Measurements from ENCODE around the gene OTOP1.
"Not testable (repeated sequence)": the region's sequence is repeated elsewhere in the genome, so short reads cannot be mapped to it uniquely, and the experiment has no call there.

The OTOP1 gene

DNA sequence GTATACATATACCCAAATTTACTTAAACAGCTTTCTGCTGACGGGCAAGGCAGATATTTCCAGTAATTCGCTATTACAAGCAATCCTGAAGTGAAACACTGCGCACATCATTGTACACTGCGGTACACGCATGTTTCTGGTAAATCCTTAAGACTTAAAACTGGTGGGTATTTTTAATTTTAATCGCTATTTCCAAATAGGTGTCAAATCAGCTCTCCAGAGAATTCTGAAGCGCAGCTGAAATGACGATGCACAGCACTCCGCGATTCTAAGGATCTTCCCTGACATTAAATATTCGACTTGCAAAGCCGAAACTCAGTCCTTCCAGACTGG, 20.9 kb upstream of the OTOP1 start:
- peak; percentile 25 for DNase-seq (ENCODE audit: low read depth, low spot score)
- H3K4me3 ChIP-seq (ENCODE audit: low read length), result peak overlapping the region; percentile 97

DNA sequence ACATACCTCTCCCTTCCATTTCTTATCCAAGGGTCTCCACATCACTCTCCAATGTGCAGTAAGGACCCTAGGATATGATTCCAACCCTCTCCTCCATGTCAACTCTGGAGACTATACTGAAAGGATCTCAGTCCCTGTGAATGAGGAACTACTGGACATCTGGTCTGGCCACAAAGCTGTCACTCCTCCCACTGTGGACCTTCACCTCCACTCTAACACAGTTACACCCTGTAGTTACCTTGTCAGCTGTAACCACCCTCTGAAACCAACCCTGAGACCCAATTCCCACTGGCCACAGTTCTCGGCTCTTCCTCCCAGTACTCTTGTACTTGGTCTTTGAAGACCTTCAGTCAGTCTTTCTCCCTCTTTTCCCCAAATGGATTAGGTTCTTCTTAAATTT, 18.4 kb upstream of the OTOP1 start:
- H3K4me3 ChIP-seq (ENCODE audit: low read length), result no peak overlapping the region
- DNase-seq (ENCODE audit: low read depth, low spot score), result no peak

DNA sequence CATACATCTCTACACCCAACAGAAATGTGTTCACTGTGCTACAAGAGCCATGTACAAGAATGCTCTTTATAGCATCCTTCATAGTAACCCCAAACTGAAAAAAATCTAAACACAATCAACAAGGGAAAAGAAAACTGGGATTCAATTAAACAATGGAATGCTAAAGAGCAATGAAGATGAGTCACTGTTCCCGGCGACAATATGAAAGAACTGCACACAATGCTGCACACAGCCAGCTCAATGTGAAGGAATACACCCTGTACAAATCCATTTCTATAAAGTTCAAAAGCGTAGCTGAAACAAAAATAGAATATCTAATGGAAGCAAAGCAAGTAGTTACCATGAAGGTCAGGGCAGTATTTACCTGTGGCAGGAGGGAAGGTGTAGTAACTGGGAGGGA, 12.8 kb upstream of the OTOP1 start:
- H3K4me3 ChIP-seq (ENCODE audit: low read length); DNase-seq (ENCODE audit: low read depth, low spot score): not testable (repeated sequence)

DNA sequence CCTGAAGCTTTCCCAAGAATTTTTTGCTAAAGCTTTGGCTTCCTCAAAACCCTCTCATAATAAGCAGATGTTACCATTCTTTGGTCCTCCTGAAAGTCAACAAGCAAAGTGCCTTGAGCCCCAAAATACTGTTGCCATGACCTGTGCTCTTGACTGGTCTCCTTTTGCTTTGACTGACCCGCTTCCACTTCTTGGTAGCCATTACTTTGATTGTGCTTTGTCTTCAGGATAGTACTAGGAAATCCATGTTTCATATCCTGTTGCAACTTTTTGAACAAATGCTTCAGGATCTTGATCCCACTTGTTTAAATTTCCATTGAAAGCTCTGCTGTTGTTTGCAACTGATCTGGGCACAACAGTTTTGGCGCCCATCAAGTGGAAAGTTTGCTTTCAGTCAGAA, 6.9 kb upstream of the OTOP1 start:
- no peak for DNase-seq (ENCODE audit: low read depth, low spot score)
- H3K4me3 ChIP-seq (ENCODE audit: low read length), result no peak overlapping the region

DNA sequence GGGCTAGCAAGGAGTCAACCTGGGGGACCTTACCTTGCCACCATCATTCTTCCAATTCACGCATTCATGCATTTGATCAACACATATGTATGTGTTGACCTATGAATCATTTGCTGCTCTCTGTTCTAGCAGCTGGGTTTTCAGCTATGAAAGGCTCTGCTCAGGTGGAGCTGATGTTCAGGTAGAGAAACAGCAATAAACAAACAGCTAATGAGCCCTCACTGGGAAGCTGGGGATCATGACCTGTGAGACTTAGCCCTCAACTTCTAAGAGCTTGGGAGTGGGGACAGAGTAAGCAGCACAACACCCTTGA, 1.6 kb upstream of the OTOP1 start:
- H3K4me3 ChIP-seq (ENCODE audit: low read length), result no peak overlapping the region
- DNase-seq (ENCODE audit: low read depth, low spot score), result no peak

- no peak overlapping the region for H3K4me3 ChIP-seq (ENCODE audit: low read length)
These were observed 1.0 kb upstream of the OTOP1 start for GRCh38 chr4:4227510-4228355.

DNA sequence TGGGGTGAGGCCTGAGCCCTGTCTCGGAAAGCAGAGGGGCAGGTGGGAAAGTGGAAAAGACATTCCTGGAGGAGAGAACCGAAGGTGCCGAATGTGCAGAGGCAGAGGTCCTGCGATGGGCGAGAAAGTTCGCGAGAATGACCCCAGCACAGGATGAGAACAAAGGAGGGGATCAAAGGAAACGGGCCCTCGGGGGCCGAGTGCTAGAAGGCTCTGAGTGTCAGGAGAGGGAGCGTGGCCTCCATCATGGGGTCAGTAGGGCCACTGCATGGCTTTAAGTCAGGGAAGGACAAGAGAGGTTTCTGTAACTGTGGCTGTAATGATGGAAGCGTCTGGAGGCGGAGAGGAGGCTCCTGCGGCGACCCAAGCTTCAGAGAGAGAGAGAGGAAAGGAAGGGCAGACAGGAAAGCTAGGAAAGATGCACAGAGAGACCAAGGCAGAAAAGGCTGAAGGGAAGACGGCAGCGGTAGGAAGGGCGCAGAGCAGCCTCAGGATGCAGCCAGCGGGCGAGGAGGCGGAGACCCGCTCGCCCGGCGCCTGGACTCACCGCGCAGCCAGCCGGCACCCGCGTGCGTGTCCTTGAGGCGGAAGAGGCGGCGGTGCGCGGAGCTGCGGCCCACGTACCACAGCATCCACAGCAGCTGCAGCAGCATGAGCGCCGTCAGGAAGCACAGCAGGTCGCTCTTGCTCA, 669 bp downstream of the OTOP1 start:
- DNase-seq (ENCODE audit: low read depth, low spot score), result no peak
- H3K4me3 ChIP-seq (ENCODE audit: low read length), result no peak overlapping the region

More at GRCh38 chr4:4227510-4228355, 1.0 kb upstream of the OTOP1 start:
- no peak for DNase-seq (ENCODE audit: low read depth, low spot score)

- no peak for DNase-seq (ENCODE audit: low read depth, low spot score)
- H3K4me3 ChIP-seq (ENCODE audit: low read length), result no peak overlapping the region
These were observed 9.6 kb downstream of the OTOP1 start for GRCh38 chr4:4217113-4217512.

- no peak overlapping the region for H3K4me3 ChIP-seq (ENCODE audit: low read length)
- no peak for DNase-seq (ENCODE audit: low read depth, low spot score)
These were observed 10.1 kb downstream of the OTOP1 start for GRCh38 chr4:4216648-4217047.

- DNase-seq (ENCODE audit: low read depth, low spot score); H3K4me3 ChIP-seq (ENCODE audit: low read length): not testable (repeated sequence)
These were observed 13.1 kb downstream of the OTOP1 start for GRCh38 chr4:4213674-4214073.

DNA sequence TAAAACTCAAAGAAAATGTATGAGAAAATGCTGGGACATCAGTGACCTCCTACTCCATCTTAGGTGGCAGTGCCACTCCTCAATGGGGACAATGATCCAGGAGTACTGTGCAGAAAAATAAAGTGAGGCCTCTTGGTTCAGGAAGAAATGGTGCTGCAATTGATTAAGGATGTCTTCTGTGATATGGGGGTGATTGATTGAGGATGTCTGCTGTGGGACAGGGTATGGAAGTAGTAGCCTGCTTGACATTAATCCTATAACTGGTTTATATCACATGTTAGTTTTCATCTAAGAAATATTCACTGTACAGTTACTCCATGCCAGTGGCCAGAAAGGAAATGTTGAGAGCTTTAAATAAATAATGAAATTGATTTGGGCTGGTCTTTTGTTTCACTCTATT, 20.5 kb downstream of the OTOP1 start:
- no peak for DNase-seq (ENCODE audit: low read depth, low spot score)
- no peak overlapping the region for H3K4me3 ChIP-seq (ENCODE audit: low read length)

DNA sequence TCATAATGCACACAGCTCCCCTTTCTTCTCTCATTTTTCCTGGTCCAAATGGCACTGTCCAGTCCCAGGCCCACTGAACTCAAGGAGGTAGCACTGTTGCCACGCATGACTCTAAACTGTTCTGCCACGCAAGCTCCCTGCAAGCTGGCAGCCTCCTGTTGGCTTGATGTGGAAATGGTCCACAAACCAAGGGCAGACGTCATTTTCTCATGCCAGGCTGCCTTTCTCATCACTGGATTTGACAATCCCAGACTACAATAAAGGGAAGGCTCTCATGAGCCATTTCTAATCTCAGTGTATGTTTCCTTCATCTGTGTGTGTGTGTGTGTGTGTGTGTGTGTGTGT, 22.4 kb downstream of the OTOP1 start:
- H3K4me3 ChIP-seq (ENCODE audit: low read length), result no peak overlapping the region
- no peak for DNase-seq (ENCODE audit: low read depth, low spot score)

- DNase-seq (ENCODE audit: low read depth, low spot score), result no peak
These were observed 22.9 kb downstream of the OTOP1 start for GRCh38 chr4:4203688-4204400.

GRCh38 chr4:4202510-4202909, 24.2 kb downstream of the OTOP1 start:
- H3K4me3 ChIP-seq (ENCODE audit: low read length), result no peak overlapping the region
- DNase-seq (ENCODE audit: low read depth, low spot score), result no peak

More at GRCh38 chr4:4203688-4204400, 22.9 kb downstream of the OTOP1 start:
- no peak overlapping the region for H3K4me3 ChIP-seq (ENCODE audit: low read length)

GRCh38 chr4:4200624-4201023, 26.1 kb downstream of the OTOP1 start:
- DNase-seq (ENCODE audit: low read depth, low spot score), result no peak
- H3K4me3 ChIP-seq (ENCODE audit: low read length), result no peak overlapping the region

DNA sequence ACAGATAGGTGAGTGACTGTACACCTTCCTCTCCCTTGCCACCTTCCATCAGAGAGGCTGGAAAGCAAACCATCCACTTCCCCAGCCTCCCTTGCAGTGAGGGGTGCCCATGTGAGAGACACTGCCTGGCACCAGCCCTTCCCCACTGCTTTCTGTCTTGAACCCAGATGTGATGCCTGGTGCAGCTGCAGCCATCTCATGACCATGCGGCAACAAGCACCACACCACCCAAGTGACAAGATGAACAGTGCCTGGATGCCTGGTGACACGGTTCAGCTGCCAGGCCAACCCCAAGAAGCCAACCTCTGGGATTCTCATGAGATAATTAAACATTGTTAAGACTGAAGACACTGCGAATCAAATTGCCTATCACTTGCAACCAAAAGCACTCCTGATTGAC, 31.4 kb downstream of the OTOP1 start:
- H3K4me3 ChIP-seq (ENCODE audit: low read length), result no peak overlapping the region
- DNase-seq (ENCODE audit: low read depth, low spot score), result no peak

GRCh38 chr4:4188557-4188956, 38.2 kb downstream of the OTOP1 start:
- not testable (repeated sequence) for H3K4me3 ChIP-seq (ENCODE audit: low read length); DNase-seq (ENCODE audit: low read depth, low spot score)

DNA sequence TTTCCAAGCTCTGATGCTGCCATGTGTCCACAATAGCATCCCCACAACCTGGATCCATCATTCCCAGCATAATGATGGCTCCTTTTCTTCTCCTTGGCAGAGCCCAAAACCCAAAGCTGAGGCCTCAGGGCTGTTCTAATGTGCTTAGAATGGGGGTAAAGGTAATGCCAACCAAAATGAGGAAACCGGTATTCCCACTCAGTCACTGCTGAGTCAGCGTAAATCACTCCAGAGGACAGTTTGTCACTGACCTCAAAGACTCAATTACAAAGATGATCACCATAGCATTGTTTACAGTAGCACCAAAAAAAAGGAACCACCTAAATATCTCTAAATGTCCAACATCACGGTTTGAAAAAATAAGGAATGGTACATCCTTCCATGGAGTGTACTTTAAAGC, 41.2 kb downstream of the OTOP1 start:
- DNase-seq (ENCODE audit: low read depth, low spot score), result no peak
- no peak overlapping the region for H3K4me3 ChIP-seq (ENCODE audit: low read length)

DNA sequence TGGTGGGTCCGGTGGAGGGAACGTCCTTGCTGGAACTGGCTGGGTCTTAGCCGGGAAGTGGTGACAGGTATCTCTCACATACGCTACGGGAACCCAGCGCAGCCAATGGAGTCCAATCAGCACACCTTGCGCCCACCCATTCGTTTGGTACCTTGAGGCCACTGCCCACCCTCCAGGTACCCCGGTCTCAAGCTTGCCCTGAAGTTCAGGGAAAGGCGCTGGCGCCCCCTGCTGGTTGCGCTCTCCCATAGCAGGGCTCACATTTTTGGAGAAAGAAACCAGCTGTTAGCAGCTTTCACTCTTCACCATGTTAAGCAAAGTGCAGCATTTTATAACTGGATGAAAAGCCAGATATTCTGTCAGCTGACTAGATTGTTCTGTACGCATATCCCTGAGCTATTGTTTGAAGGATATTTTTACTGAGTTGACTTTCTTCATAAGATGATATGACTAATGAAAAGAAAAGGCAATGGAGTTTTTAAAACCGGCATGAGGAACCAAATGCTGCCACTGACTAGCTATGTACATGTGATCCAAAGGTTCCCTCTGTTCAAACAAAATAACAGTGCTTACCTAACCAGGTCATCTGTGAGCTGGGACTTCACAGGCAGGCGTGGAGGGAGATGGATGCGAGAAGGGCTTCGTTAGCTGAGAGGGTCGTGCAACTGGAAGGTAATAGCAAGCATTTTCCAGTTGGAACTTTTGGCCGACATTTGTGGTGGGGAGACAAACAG, 43.7 kb downstream of the OTOP1 start:
- DNase-seq (ENCODE audit: low read depth, low spot score), result peak; percentile 11

More for the DNA sequence above, 43.7 kb downstream of the OTOP1 start:
- H3K4me3 ChIP-seq (ENCODE audit: low read length), result no peak overlapping the region

Data from Jurkat, Clone E6-1 (cell line).